ENCODE measurements around the gene RC3H2.

The RC3H2 gene

DNA sequence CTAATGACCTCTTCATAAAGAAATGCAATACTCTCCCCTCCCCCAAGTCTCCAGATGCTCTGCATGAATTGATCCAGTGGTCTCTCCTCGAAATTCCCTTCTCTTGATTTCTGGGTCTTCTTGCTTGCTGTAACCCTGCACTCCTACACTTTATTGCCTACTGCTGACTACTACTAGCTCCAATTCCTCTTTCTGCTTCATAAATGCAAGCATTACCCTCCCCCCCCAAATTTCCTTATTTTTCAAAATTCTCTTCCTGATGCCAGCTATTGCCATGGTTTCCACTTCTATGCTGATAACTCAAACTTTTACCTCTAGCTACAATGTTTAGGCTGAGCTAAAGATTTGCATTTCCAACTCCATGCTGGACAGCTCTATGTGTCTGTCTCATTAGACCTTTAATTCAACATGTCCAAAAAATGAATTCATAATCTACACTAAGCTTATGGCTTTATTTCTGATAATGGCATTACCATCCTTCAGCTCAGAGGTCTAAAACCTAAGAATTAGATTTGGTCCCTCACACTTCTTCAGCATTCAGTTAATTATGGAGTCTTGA lies 24.7 kb upstream of the RC3H2 start:
- TF ChIP-seq, protein P1, sequence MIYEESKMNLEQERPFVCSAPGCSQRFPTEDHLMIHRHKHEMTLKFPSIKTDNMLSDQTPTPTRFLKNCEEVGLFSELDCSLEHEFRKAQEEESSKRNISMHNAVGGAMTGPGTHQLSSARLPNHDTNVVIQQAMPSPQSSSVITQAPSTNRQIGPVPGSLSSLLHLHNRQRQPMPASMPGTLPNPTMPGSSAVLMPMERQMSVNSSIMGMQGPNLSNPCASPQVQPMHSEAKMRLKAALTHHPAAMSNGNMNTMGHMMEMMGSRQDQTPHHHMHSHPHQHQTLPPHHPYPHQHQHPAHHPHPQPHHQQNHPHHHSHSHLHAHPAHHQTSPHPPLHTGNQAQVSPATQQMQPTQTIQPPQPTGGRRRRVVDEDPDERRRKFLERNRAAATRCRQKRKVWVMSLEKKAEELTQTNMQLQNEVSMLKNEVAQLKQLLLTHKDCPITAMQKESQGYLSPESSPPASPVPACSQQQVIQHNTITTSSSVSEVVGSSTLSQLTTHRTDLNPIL (CRISPR knock-in tag; IDR thresholded peaks at IDR 0.05; ENCODE audit: low read depth): no peak
- TF ChIP-seq CSRNP3 (CRISPR knock-in tag; IDR thresholded peaks at IDR 0.05): no peak
- TF ChIP-seq RARB (CRISPR knock-in tag; IDR thresholded peaks at IDR 0.05): no peak
- no peak for TF ChIP-seq ESRRG (CRISPR knock-in tag; IDR thresholded peaks at IDR 0.05)
- no peak for TF ChIP-seq BACH2 (CRISPR knock-in tag; IDR thresholded peaks at IDR 0.05; ENCODE audit: borderline replicate concordance)
- no peak for TF ChIP-seq GLIS3 (CRISPR knock-in tag; IDR thresholded peaks at IDR 0.05)
- TF ChIP-seq ARNTL (CRISPR knock-in tag; IDR thresholded peaks at IDR 0.05; ENCODE audit: borderline replicate concordance, low read depth): no peak
- no peak for TF ChIP-seq ZFP3 (CRISPR knock-in tag; IDR thresholded peaks at IDR 0.05)
- TF ChIP-seq TOX (CRISPR knock-in tag; IDR thresholded peaks at IDR 0.05; ENCODE audit: borderline replicate concordance): no peak
- no peak for ATAC-seq

- TF ChIP-seq GLIS3 (CRISPR knock-in tag; IDR thresholded peaks at IDR 0.05): no peak
- TF ChIP-seq PPARA (CRISPR knock-in tag; IDR thresholded peaks at IDR 0.05; ENCODE audit: borderline replicate concordance): no peak
- TF ChIP-seq ESRRG (CRISPR knock-in tag; IDR thresholded peaks at IDR 0.05): no peak
- no peak for TF ChIP-seq ZC3H10 (CRISPR knock-in tag; IDR thresholded peaks at IDR 0.05)
- TF ChIP-seq CSRNP3 (CRISPR knock-in tag; IDR thresholded peaks at IDR 0.05): no peak
- TF ChIP-seq RARB (CRISPR knock-in tag; IDR thresholded peaks at IDR 0.05): no peak
- no peak for TF ChIP-seq ZNF70 (CRISPR knock-in tag; IDR thresholded peaks at IDR 0.05)
- no peak for TF ChIP-seq CSDC2 (CRISPR knock-in tag; IDR thresholded peaks at IDR 0.05)
- no peak for TF ChIP-seq BACH2 (CRISPR knock-in tag; IDR thresholded peaks at IDR 0.05; ENCODE audit: borderline replicate concordance)
- TF ChIP-seq, protein P2, sequence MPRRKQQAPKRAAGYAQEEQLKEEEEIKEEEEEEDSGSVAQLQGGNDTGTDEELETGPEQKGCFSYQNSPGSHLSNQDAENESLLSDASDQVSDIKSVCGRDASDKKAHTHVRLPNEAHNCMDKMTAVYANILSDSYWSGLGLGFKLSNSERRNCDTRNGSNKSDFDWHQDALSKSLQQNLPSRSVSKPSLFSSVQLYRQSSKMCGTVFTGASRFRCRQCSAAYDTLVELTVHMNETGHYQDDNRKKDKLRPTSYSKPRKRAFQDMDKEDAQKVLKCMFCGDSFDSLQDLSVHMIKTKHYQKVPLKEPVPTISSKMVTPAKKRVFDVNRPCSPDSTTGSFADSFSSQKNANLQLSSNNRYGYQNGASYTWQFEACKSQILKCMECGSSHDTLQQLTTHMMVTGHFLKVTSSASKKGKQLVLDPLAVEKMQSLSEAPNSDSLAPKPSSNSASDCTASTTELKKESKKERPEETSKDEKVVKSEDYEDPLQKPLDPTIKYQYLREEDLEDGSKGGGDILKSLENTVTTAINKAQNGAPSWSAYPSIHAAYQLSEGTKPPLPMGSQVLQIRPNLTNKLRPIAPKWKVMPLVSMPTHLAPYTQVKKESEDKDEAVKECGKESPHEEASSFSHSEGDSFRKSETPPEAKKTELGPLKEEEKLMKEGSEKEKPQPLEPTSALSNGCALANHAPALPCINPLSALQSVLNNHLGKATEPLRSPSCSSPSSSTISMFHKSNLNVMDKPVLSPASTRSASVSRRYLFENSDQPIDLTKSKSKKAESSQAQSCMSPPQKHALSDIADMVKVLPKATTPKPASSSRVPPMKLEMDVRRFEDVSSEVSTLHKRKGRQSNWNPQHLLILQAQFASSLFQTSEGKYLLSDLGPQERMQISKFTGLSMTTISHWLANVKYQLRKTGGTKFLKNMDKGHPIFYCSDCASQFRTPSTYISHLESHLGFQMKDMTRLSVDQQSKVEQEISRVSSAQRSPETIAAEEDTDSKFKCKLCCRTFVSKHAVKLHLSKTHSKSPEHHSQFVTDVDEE (CRISPR knock-in tag; IDR thresholded peaks at IDR 0.05): no peak
- TF ChIP-seq ZFP3 (CRISPR knock-in tag; IDR thresholded peaks at IDR 0.05): no peak
- TF ChIP-seq SNAI2 (CRISPR knock-in tag; IDR thresholded peaks at IDR 0.05): no peak
- TF ChIP-seq, protein P3, sequence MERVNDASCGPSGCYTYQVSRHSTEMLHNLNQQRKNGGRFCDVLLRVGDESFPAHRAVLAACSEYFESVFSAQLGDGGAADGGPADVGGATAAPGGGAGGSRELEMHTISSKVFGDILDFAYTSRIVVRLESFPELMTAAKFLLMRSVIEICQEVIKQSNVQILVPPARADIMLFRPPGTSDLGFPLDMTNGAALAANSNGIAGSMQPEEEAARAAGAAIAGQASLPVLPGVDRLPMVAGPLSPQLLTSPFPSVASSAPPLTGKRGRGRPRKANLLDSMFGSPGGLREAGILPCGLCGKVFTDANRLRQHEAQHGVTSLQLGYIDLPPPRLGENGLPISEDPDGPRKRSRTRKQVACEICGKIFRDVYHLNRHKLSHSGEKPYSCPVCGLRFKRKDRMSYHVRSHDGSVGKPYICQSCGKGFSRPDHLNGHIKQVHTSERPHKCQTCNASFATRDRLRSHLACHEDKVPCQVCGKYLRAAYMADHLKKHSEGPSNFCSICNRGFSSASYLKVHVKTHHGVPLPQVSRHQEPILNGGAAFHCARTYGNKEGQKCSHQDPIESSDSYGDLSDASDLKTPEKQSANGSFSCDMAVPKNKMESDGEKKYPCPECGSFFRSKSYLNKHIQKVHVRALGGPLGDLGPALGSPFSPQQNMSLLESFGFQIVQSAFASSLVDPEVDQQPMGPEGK (CRISPR knock-in tag; IDR thresholded peaks at IDR 0.05; ENCODE audit: borderline replicate concordance): no peak
- no peak for TF ChIP-seq TOX (CRISPR knock-in tag; IDR thresholded peaks at IDR 0.05; ENCODE audit: borderline replicate concordance)
- no peak for TF ChIP-seq TCF4 (CRISPR knock-in tag; IDR thresholded peaks at IDR 0.05; ENCODE audit: borderline replicate concordance)
- no peak for ATAC-seq
Observed at GRCh38 chr9:122923947-122924346, 18.8 kb upstream of the RC3H2 start.

- TF ChIP-seq BACH2 (CRISPR knock-in tag; IDR thresholded peaks at IDR 0.05; ENCODE audit: borderline replicate concordance) (no peak), ZFP30 (CRISPR knock-in tag; IDR thresholded peaks at IDR 0.05) (no peak), OSR1 (CRISPR knock-in tag; IDR thresholded peaks at IDR 0.05) (no peak), ARNTL (CRISPR knock-in tag; IDR thresholded peaks at IDR 0.05; ENCODE audit: borderline replicate concordance, low read depth) (no peak)
- no peak for ATAC-seq
Observed at GRCh38 chr9:122922713-122923112, 17.6 kb upstream of the RC3H2 start.

Measured in SK-N-SH treated with all-trans-retinoic acid at 6 μM for 48 hours (cell line).